Measurements from ENCODE around the gene RNF212.
"Not testable (repeated sequence)": the region's sequence is repeated elsewhere in the genome, so short reads cannot be mapped to it uniquely, and the experiment has no call there.

RNF212 gene

GRCh38 chr4:1056671-1057402 is 56.5 kb downstream of the RNF212 start:
- DNase-seq (ENCODE audit: extremely low read depth, low read depth) = no peak
- H3K4me3 ChIP-seq (replicated peaks; ENCODE audit: low read depth, low read length) = no peak overlapping the region
- TF ChIP-seq CTCF (IDR thresholded peaks at IDR 0.05; ENCODE audit: low read depth, low read length, missing control alignments) = no peak

- TF ChIP-seq CTCF (IDR thresholded peaks at IDR 0.05; ENCODE audit: low read depth, low read length, missing control alignments) = no peak
- DNase-seq (ENCODE audit: extremely low read depth, low read depth) = no peak
- H3K4me3 ChIP-seq (replicated peaks; ENCODE audit: low read depth, low read length) = no peak overlapping the region
These were observed 57.4 kb downstream of the RNF212 start for GRCh38 chr4:1055721-1056590.

GRCh38 chr4:1055243-1055701 is 58.1 kb downstream of the RNF212 start:
- H3K4me3 ChIP-seq (replicated peaks; ENCODE audit: low read depth, low read length); DNase-seq (ENCODE audit: extremely low read depth, low read depth): not testable (repeated sequence)

GRCh38 chr4:1054696-1055242 is 58.6 kb downstream of the RNF212 start:
- DNase-seq (ENCODE audit: extremely low read depth, low read depth); H3K4me3 ChIP-seq (replicated peaks; ENCODE audit: low read depth, low read length): not testable (repeated sequence)

- not testable (repeated sequence) for DNase-seq (ENCODE audit: extremely low read depth, low read depth); H3K4me3 ChIP-seq (replicated peaks; ENCODE audit: low read depth, low read length)
These were observed 59.5 kb downstream of the RNF212 start for GRCh38 chr4:1053891-1054290.

GRCh38 chr4:1053080-1053661 is 60.2 kb downstream of the RNF212 start:
- no peak for DNase-seq (ENCODE audit: extremely low read depth, low read depth)
- no peak for TF ChIP-seq CTCF (IDR thresholded peaks at IDR 0.05; ENCODE audit: low read depth, low read length, missing control alignments)
- no peak overlapping the region for H3K4me3 ChIP-seq (replicated peaks; ENCODE audit: low read depth, low read length)

GRCh38 chr4:1052231-1052671 is 61.1 kb downstream of the RNF212 start:
- DNase-seq (ENCODE audit: extremely low read depth, low read depth) = no peak
- no peak for TF ChIP-seq CTCF (IDR thresholded peaks at IDR 0.05; ENCODE audit: low read depth, low read length, missing control alignments)
- H3K4me3 ChIP-seq (replicated peaks; ENCODE audit: low read depth, low read length) = no peak overlapping the region

- H3K4me3 ChIP-seq (replicated peaks; ENCODE audit: low read depth, low read length) = no peak overlapping the region
- TF ChIP-seq CTCF (IDR thresholded peaks at IDR 0.05; ENCODE audit: low read depth, low read length, missing control alignments) = no peak
- DNase-seq (ENCODE audit: extremely low read depth, low read depth) = no peak
These were observed 61.9 kb downstream of the RNF212 start for GRCh38 chr4:1051472-1051871.

Data from HFF-Myc (cell line).